Right lobe of liver (tissue), 6 donors: ENCODE measurements around the gene ZNF805. TPM values are rescaled to one million over a fixed set of nuclear protein-coding genes. Genes with fewer than 3 reads are reported as not detected.

ENCODE experiments used
- ATAC-seq, 4 donors: fragments of 200-7000 bp; cut with Tn5 transposase; one replicate each; pipeline ENCODE4 v1.9.1; 2020; ENCODE audit warnings: mild to moderate bottlenecking in 4 of 4, moderate library complexity in 4 of 4
- DNase-seq, 3 donors: peaks; one replicate each; pipeline ENCODE4 v3.0.0-alpha.2; 2020
- H3K27ac ChIP-seq, 3 donors: fragments of 200-600 bp; one replicate each; pipeline ENCODE4 v1.8.0; 2022
- H3K27me3 ChIP-seq, 2 donors: fragments of 200-600 bp; one replicate each; pipeline ENCODE4 v1.8.0; 2022
- H3K36me3 ChIP-seq, 4 donors: fragments of 200-600 bp; sonication (generic) in 1 of 4; one replicate each; pipeline versions ENCODE4 v1.5.1 to v1.8.0; 2017 to 2022; ENCODE audit warnings: control low read depth in 1 of 4
- H3K4me1 ChIP-seq, 4 donors: fragments of 200-600 bp; sonication (generic) in 1 of 4; one replicate each; pipeline versions ENCODE4 v1.5.1 to v1.8.0; 2017 to 2022; ENCODE audit warnings: control low read depth in 1 of 4
- H3K4me3 ChIP-seq, 3 donors: fragments of 200-600 bp; one replicate each; pipeline ENCODE4 v1.8.0; 2022
- H3K9me3 ChIP-seq, 4 donors: fragments of 200-600 bp; sonication (generic) in 1 of 4; one replicate each; pipeline versions ENCODE4 v1.5.1 to v1.8.0; 2017 to 2022; ENCODE audit warnings: control low read depth in 1 of 4
- POLR2A ChIP-seq: fragments of 450-650 bp; IDR thresholded peaks from one replicate; pipeline ENCODE4 v1.6.1; 2017; ENCODE audit warnings: antibody characterized with exemption, mild to moderate bottlenecking
- WGBS: methylation state at CpG from one replicate; pipeline ENCODE4 v1.1.6; 2018; ENCODE audit warnings: low coverage, low lambda C conversion rate; ENCODE audit not compliant: insufficient coverage; ENCODE audit errors: missing lambda C conversion rate; 5-methylcytosine and 5-hydroxymethylcytosine counted together
- intact Hi-C, 2 donors: fragments of 100-400 bp; cut with DNase I; formaldehyde crosslinking; loops; one replicate each; pipeline versions ENCODE4 v1.11.2 to v1.14.1; 2022
- total RNA-seq, 6 experiments: library from RNA; depleted of rRNA in 2 of 6; stranded (reverse); fragments of >200 nt in 2 of 6; fragmentation: NEBNext Ultra II Directional in 3 of 6; extraction: Animal tissue kit (Norgen Biotek cat#: 25700) in 3 of 6; gene quantifications; one replicate each; pipeline versions ENCODE4 v1.1.0 to v1.2.4, GENCODE V29; 2016 to 2023
- TF ChIP-seq, protein P1 (sequence below), 4 donors: fragments of 200-600 bp in 3 of 4; fragments of 450-650 bp in 1 of 4; IDR thresholded peaks; one replicate each; pipeline versions ENCODE4 v1.5.1 to v1.8.0; 2016 to 2022; ENCODE audit warnings: antibody characterized with exemption in 4 of 4, mild to moderate bottlenecking in 2 of 4
- donor health status: DM: no; HTN: yes; CAD: no.
- donor health status: DM: no; HTN: no; CAD: no.
- donor health status: DM: no; HTN: no; CAD: no.
- donor health status: DM: no; HTN: yes; CAD: no.
- donor health status: DM: no; HTN: yes; CAD: no.

Gene ZNF805
- total RNA-seq, 6 experiments from 2014 or later: 3.9 to 6.3 (median 5.5) TPM

DNA sequence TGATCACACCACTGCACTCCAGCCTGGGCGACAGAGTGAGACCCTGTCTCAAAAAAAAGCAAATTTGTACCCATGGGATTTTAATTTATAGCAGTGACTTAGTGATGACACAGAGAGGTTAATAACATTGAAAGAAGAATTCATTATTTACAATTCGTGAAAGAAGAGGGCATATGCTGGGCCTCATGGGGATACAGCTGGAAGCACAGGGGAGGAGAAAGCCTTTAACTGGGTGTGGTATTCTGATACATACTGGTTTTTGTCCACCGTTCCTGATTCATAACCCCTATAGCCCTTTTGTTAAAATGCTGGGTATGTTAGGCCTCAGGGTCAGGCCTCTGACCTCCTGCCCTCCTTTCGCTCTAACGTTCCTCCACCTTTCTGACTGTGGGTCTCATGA lies 38.3 kb upstream of the ZNF805 start:
- Histone ChIP-seq H3K27ac (no peak overlapping the region), H3K27me3 (no peaks in the 10 kb centered on the region), H3K4me3 (no peak overlapping the region), H3K36me3 (peaks cover 0 to 15% (median 3%) of the 10 kb centered on the region in 4 donors), H3K4me1 (no peaks in the 10 kb centered on the region), H3K9me3 (no peaks in the 10 kb centered on the region)
- ATAC-seq: no peak
- TF ChIP-seq, protein P1, sequence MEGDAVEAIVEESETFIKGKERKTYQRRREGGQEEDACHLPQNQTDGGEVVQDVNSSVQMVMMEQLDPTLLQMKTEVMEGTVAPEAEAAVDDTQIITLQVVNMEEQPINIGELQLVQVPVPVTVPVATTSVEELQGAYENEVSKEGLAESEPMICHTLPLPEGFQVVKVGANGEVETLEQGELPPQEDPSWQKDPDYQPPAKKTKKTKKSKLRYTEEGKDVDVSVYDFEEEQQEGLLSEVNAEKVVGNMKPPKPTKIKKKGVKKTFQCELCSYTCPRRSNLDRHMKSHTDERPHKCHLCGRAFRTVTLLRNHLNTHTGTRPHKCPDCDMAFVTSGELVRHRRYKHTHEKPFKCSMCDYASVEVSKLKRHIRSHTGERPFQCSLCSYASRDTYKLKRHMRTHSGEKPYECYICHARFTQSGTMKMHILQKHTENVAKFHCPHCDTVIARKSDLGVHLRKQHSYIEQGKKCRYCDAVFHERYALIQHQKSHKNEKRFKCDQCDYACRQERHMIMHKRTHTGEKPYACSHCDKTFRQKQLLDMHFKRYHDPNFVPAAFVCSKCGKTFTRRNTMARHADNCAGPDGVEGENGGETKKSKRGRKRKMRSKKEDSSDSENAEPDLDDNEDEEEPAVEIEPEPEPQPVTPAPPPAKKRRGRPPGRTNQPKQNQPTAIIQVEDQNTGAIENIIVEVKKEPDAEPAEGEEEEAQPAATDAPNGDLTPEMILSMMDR (IDR thresholded peaks at IDR 0.05): no peak
- no peak for TF ChIP-seq POLR2A
- 64% methylated on average over 4 of the region's 5 CpGs for WGBS
- no peak for DNase-seq
- intact Hi-C loops: no loop called here

DNA sequence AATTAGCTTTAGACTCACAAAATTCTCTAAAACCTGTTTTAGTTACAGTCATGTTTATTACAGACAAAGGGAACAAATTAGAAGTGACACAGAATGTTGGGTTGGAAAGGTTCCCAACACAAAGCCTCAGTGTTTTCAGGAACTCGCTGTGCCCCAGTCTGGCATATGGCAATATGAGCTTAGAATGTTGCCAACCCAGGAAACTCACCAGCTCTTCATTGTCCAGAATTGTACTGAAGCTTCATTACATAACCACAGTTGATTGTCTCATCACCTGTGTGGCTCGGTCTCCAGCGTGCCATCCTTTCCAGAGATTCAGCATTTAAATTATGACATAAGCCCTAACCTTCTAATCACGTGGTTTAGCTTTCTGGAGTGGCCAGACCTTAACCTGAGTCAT lies 30.1 kb upstream of the ZNF805 start:
- Histone ChIP-seq H3K4me1 (no peaks in the 10 kb centered on the region), H3K9me3 (peaks cover 0 to 14% (median 0%) of the 10 kb centered on the region in 4 donors), H3K27ac (no peak overlapping the region), H3K36me3 (peaks cover 0 to 48% (median 29%) of the 10 kb centered on the region in 4 donors), H3K4me3 (no peak overlapping the region), H3K27me3 (no peaks in the 10 kb centered on the region)
- DNase-seq (no peak), ATAC-seq (no peak)
- WGBS: 96% methylated on average over 4 of the region's 4 CpGs
- TF ChIP-seq, protein P1 (IDR thresholded peaks at IDR 0.05): no peak
- no peak for TF ChIP-seq POLR2A
- intact Hi-C loops: no loop called here

DNA sequence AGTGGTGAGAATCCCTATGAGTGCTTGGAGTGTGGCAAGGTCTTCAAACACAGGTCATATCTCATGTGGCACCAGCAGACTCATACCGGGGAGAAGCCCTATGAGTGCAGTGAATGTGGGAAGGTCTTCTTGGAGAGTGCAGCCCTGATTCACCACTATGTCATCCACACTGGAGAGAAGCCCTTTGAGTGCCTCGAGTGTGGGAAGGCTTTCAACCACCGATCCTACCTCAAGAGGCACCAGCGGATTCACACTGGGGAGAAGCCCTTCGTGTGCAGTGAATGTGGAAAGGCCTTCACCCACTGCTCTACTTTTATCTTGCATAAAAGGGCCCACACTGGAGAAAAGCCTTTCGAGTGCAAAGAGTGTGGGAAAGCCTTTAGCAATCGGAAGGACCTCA lies 28.3 kb upstream of the ZNF805 start:
- H3K36me3 ChIP-seq: peaks cover 0 to 41% (median 26%) of the 10 kb centered on the region in 4 donors

DNA sequence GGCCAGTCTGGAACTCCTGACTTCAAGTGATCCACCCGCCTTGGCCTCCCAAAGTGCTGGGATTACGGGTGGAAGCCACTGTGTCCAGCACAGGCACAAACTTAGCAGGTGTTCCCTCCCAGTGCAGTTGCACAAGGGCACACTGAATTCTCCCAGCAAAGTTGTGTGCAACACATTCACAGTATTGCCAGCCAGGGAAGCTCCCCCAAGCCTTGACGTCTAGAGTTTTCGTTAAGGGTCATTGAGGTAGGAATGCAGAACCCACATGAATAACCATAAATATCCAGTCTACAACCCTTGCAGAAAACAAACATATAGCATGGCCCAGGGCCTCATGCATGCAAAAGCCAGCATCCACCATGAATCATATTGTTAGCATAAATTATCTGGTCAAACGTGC lies 12.9 kb upstream of the ZNF805 start:
- TF ChIP-seq POLR2A: no peak
- TF ChIP-seq, protein P1 (IDR thresholded peaks at IDR 0.05): no peak
- Histone ChIP-seq H3K27ac (no peak overlapping the region), H3K4me1 (no peaks in the 10 kb centered on the region), H3K27me3 (no peaks in the 10 kb centered on the region), H3K9me3 (no peaks in the 10 kb centered on the region), H3K36me3 (no peaks in the 10 kb centered on the region), H3K4me3 (no peak overlapping the region)
- ATAC-seq (no peak), DNase-seq (peak in 1 of 3 donors; percentile 10)
- intact Hi-C loops: no loop called here
- WGBS: no CpG with 5 or more reads among the region's 5 CpGs

More for the DNA sequence above, 28.3 kb upstream of the ZNF805 start:
- Histone ChIP-seq H3K27ac (no peak overlapping the region), H3K4me1 (no peaks in the 10 kb centered on the region), H3K4me3 (no peak overlapping the region), H3K9me3 (peaks cover 0 to 14% (median 0%) of the 10 kb centered on the region in 4 donors), H3K27me3 (no peaks in the 10 kb centered on the region)
- ATAC-seq (no peak), DNase-seq (no peak)
- WGBS: 94% methylated on average over 3 of the region's 7 CpGs
- TF ChIP-seq POLR2A: no peak
- TF ChIP-seq, protein P1 (IDR thresholded peaks at IDR 0.05): no peak
- intact Hi-C loops: no loop called here

DNA sequence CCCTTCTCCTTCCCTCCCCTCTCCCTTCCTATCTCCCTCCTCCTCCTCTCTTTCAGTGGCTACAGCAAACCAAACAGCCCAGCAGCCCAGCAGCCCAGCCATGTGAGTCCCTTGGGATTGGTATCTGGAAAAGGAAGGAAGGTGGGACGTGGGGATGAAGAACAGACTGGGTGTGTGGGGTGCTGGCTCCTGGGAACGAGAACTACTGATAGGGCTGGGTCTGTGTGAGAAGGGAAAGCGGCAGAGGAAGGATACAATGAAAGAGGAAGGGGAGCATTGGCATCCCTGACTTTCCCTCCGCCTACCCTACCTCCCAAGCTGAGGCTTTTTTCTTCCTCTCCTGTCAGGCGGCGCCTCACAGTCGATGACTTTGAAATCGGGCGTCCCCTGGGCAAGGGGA lies 8.7 kb upstream of the ZNF805 start:
- no peaks in the 10 kb centered on the region for H3K27me3 ChIP-seq
- 57% methylated on average over 5 of the region's 9 CpGs for WGBS
- H3K9me3 ChIP-seq: no peaks in the 10 kb centered on the region
- ATAC-seq (peak in 2 of 4 donors; percentile 10 to 43), DNase-seq (no peak)
- no peaks in the 10 kb centered on the region for H3K36me3 ChIP-seq
- H3K4me3 ChIP-seq: no peak overlapping the region
- intact Hi-C loops: no loop called here
- H3K4me1 ChIP-seq: no peaks in the 10 kb centered on the region
- no peak overlapping the region for H3K27ac ChIP-seq
- no peak for TF ChIP-seq POLR2A
- TF ChIP-seq, protein P1 (IDR thresholded peaks at IDR 0.05): no peak
